HepG2 (cell line): ENCODE data around the gene CRYM. TPM values are rescaled to one million over a fixed set of nuclear protein-coding genes. Genes with fewer than 3 reads are reported as not detected.

Source experiments
- ATAC-seq: fragments of 200-7000 bp; cut with Tn5 transposase; 3 replicates; pipeline ENCODE4 v1.9.1; 2020; ENCODE audit warnings: mild to moderate bottlenecking, moderate library complexity
- BruUV-seq: library from RNA; stranded (reverse); fragments of 400-500 nt; replicated peaks from 2 replicates; lab custom pipeline; 2021; lab: Mats Ljungman, UMichigan
- CTCF ChIA-PET: fragments of 300-600 bp; formaldehyde crosslinking; extraction: SDS; loops from one replicate; lab custom pipeline; 2021; ENCODE audit warnings: low total read pairs, inconsistent platforms, low intra/inter-chr PET ratio; lab: Yijun Ruan, JAX
- POLR2A ChIA-PET: fragments of 350-600 bp; sonication (Branson Sonifier 250); formaldehyde crosslinking; loops from one replicate; lab custom pipeline; 2020; ENCODE audit warnings: antibody characterized with exemption, inconsistent platforms; lab: Yijun Ruan, JAX
- DNase-seq: peaks from one replicate; pipeline ENCODE4 v3.0.0-alpha.2; 2015; ENCODE audit warnings: low spot score
- FAIRE-seq: peaks from 3 replicates; lab custom pipeline; 2011; peaks lifted over from hg19 to GRCh38; lab: Jason Lieb, UNC
- H2AFZ ChIP-seq: one replicate; pipeline ENCODE4 v1.6.1; 2011; ENCODE audit warnings: low read length, inconsistent platforms
- H3K27ac ChIP-seq: fragments of 300-600 bp; 3 replicates; pipeline ENCODE4 v1.8.0; 2011; ENCODE audit warnings: mixed run types, mild to moderate bottlenecking, mixed read lengths, low read length, inconsistent platforms; ENCODE audit not compliant: insufficient read depth; ENCODE audit errors: extremely low read length
- H3K27me3 ChIP-seq, 2 experiments: fragments of 200-600 bp in 1 of 2; 2 replicates in 1 of 2; 3 replicates in 1 of 2; pipeline versions ENCODE4 v1.6.0 to v1.8.0; 2011; ENCODE audit warnings: low read length in 2 of 2, mild to moderate bottlenecking in 2 of 2, moderate library complexity in 2 of 2, inconsistent platforms in 1 of 2; ENCODE audit not compliant: insufficient read depth in 2 of 2, control insufficient read depth in 1 of 2
- H3K36me3 ChIP-seq, 2 experiments: fragments of 200-600 bp in 1 of 2; replicated peaks in 1 of 2; 2 replicates in 1 of 2; 3 replicates in 1 of 2; pipeline versions ENCODE4 v1.5.1 to v1.8.0; 2011; ENCODE audit warnings: low read length in 2 of 2, inconsistent platforms in 1 of 2; ENCODE audit not compliant: insufficient read depth in 2 of 2, control insufficient read depth in 1 of 2
- H3K4me1 ChIP-seq: 2 replicates; pipeline ENCODE4 v1.5.1; 2012; ENCODE audit warnings: low read length, inconsistent platforms; ENCODE audit not compliant: insufficient read depth
- H3K4me2 ChIP-seq: 2 replicates; pipeline ENCODE4 v1.6.0; 2011; ENCODE audit warnings: low read depth, low read length, inconsistent platforms
- H3K4me3 ChIP-seq, 3 experiments: fragments of 200-600 bp in 1 of 3; sonication (generic), shearing (Covaris generic) in 1 of 3; replicated peaks in 1 of 3; 2 replicates each; pipeline ENCODE4 v1.5.1; 2011 to 2016; ENCODE audit warnings: low read length in 3 of 3, inconsistent platforms in 2 of 3, low read depth in 2 of 3, mild to moderate bottlenecking in 2 of 3, control low read depth in 1 of 3, mixed read lengths in 1 of 3; ENCODE audit not compliant: insufficient read depth in 1 of 3
- H3K79me2 ChIP-seq: one replicate; pipeline ENCODE4 v1.6.1; 2011; ENCODE audit warnings: low read length, inconsistent platforms; ENCODE audit not compliant: insufficient read depth
- H3K9ac ChIP-seq: 2 replicates; pipeline ENCODE4 v1.6.0; 2011; ENCODE audit warnings: mild to moderate bottlenecking, low read depth, low read length, inconsistent platforms; ENCODE audit not compliant: insufficient read depth
- H3K9me3 ChIP-seq: 2 replicates; pipeline ENCODE4 v1.5.1; 2012; ENCODE audit warnings: mild to moderate bottlenecking, low read length
- H4K20me1 ChIP-seq: 2 replicates; pipeline ENCODE4 v1.6.0; 2011; ENCODE audit warnings: inconsistent platforms, mild to moderate bottlenecking, low read length, moderate library complexity; ENCODE audit not compliant: insufficient read depth
- FOXM1 ChIP-seq: sonication (generic); formaldehyde crosslinking; IDR thresholded peaks from 2 replicates; pipeline ENCODE4 v1.5.0; 2020; ENCODE audit warnings: missing genetic modification reagents
- GTF3A ChIP-seq: sonication (generic); formaldehyde crosslinking; conservative IDR thresholded peaks from 2 replicates; pipeline ENCODE4 v1.4.0; 2020; ENCODE audit warnings: mild to moderate bottlenecking, missing genetic modification reagents
- NCOR1 ChIP-seq: fragments of 200-600 bp; sonication (generic); IDR thresholded peaks from 2 replicates; pipeline ENCODE4 v1.7.0; 2017; ENCODE audit warnings: antibody characterized with exemption, low read length, borderline replicate concordance
- PHF5A ChIP-seq: IDR thresholded peaks from one replicate; pipeline ENCODE4 v1.6.1; 2018; ENCODE audit warnings: low read depth, missing genetic modification reagents; ENCODE audit not compliant: unreplicated experiment
- RBM39 ChIP-seq: fragments of 200-400 bp; formaldehyde crosslinking; IDR thresholded peaks from one replicate; pipeline ENCODE4 v1.6.1; 2018; ENCODE audit warnings: antibody characterized with exemption, mild to moderate bottlenecking, low read depth, low read length; ENCODE audit not compliant: poor library complexity, severe bottlenecking
- ZFP41 ChIP-seq: sonication (generic); formaldehyde crosslinking; IDR thresholded peaks from 2 replicates; pipeline ENCODE4 v1.4.0; 2020; ENCODE audit warnings: mild to moderate bottlenecking, missing genetic modification reagents, borderline replicate concordance
- ZNF317 ChIP-seq: sonication (generic); formaldehyde crosslinking; IDR thresholded peaks from 2 replicates; pipeline ENCODE4 v1.5.0; 2020; ENCODE audit warnings: mild to moderate bottlenecking, missing genetic modification reagents
- ZNF333 ChIP-seq: sonication (generic); formaldehyde crosslinking; IDR thresholded peaks from 2 replicates; pipeline ENCODE4 v1.4.0; 2020; ENCODE audit warnings: mild to moderate bottlenecking, missing genetic modification reagents, borderline replicate concordance
- ZNF761 ChIP-seq: sonication (generic); formaldehyde crosslinking; conservative IDR thresholded peaks from 2 replicates; pipeline ENCODE4 v1.4.0; 2020; ENCODE audit warnings: mild to moderate bottlenecking, missing genetic modification reagents
- WGBS: methylation state at CpG from one replicate; pipeline ENCODE4 v1.1.6; 2017; ENCODE audit warnings: low lambda C conversion rate; 5-methylcytosine and 5-hydroxymethylcytosine counted together
- in situ Hi-C: cut with HindIII; loops from 2 replicates; pipeline ENCODE4 v1.10.0; 2017; ENCODE audit warnings: low pct_unique_long_range_greater_than_20kb; ENCODE audit not compliant: extremely low pct_ligation_motif_present
- intact Hi-C: fragments of 100-400 bp; cut with micrococcal nuclease; formaldehyde crosslinking; loops from one replicate; pipeline ENCODE4 v1.10.0; 2022; ENCODE audit not compliant: unreplicated experiment
- polyA plus RNA-seq, 8 experiments: library from polyadenylated mRNA; depleted of rRNA in 3 of 8; stranded (reverse) in 7 of 8; unstranded in 1 of 8; fragments of >200 nt; fragmentation: Illumina TruSeq in 4 of 8; extraction: Trizol in 4 of 8; gene quantifications; 2 replicates each; pipeline versions ENCODE4 v1.2.1 to v1.2.3, GENCODE V29; 2011 to 2016; ENCODE audit warnings: low read depth in 4 of 8, missing spikeins in 1 of 8, mixed read lengths in 1 of 8; ENCODE audit not compliant: insufficient read depth in 1 of 8
- total RNA-seq, 5 experiments: library from RNA; depleted of rRNA; stranded (reverse); fragments of >200 nt; fragmentation: Illumina TruSeq; extraction: Trizol; gene quantifications; 2 replicates each; pipeline ENCODE4 v1.2.3, GENCODE V29; 2016; ENCODE audit warnings: low read depth in 1 of 5
- TF ChIP-seq, protein P1 (sequence below): sonication (generic); formaldehyde crosslinking; IDR thresholded peaks from 2 replicates; pipeline ENCODE4 v1.4.0; 2020; ENCODE audit warnings: mild to moderate bottlenecking, missing genetic modification reagents
- TF ChIP-seq, protein P2 (sequence below): sonication (generic); formaldehyde crosslinking; IDR thresholded peaks from 2 replicates; pipeline ENCODE4 v1.5.0; 2020; ENCODE audit warnings: missing genetic modification reagents
- TF ChIP-seq, protein P3 (sequence below): sonication (generic); formaldehyde crosslinking; IDR thresholded peaks from 2 replicates; pipeline ENCODE4 v1.4.0; 2020; ENCODE audit warnings: missing genetic modification reagents
- TF ChIP-seq, protein P4 (sequence below): sonication (generic); formaldehyde crosslinking; IDR thresholded peaks from 2 replicates; pipeline ENCODE4 v1.5.0; 2020; ENCODE audit warnings: mild to moderate bottlenecking, missing genetic modification reagents

CRYM gene
- total and polyA plus RNA-seq, 2 of the 13 experiments (the other 11 are each of a cell fraction or from before 2014, with no cell fraction given) = 1.9 to 2.2 TPM

DNA sequence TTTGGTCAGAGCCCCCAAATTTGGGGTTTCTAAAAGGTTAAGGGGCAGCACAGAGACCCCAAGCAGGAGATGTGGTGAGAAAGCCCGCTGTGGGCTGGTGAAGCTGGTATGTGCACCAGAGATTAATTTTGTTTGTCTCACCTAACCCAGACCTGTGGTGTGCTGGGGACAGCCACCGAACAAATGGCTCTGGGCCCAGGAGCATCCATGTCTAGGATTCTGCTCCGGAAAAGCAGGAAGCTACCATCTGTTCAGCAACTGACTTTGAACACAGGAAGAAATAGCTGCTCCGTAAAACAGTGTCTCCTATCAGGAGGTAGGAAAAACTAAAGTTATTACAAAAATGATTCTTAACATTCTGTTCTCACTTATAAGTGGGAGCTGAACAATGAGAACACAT is 64.0 kb downstream of the CRYM start:
- intact Hi-C loops (no loop called here), in situ Hi-C loops (no loop called here)
- WGBS = 52% methylated on average over 4 of the region's 4 CpGs
- H3K36me3 ChIP-seq = no peaks in the 10 kb centered on the region
- no peaks in the 10 kb centered on the region for H4K20me1 ChIP-seq
- no peaks in the 10 kb centered on the region for H3K79me2 ChIP-seq
- H3K9me3 ChIP-seq = no peaks in the 10 kb centered on the region
- FAIRE-seq = no peak
- DNase-seq = no peak
- no peak overlapping the region for H3K27ac ChIP-seq
- no TSS peak for BruUV-seq
- TF ChIP-seq, protein P1, sequence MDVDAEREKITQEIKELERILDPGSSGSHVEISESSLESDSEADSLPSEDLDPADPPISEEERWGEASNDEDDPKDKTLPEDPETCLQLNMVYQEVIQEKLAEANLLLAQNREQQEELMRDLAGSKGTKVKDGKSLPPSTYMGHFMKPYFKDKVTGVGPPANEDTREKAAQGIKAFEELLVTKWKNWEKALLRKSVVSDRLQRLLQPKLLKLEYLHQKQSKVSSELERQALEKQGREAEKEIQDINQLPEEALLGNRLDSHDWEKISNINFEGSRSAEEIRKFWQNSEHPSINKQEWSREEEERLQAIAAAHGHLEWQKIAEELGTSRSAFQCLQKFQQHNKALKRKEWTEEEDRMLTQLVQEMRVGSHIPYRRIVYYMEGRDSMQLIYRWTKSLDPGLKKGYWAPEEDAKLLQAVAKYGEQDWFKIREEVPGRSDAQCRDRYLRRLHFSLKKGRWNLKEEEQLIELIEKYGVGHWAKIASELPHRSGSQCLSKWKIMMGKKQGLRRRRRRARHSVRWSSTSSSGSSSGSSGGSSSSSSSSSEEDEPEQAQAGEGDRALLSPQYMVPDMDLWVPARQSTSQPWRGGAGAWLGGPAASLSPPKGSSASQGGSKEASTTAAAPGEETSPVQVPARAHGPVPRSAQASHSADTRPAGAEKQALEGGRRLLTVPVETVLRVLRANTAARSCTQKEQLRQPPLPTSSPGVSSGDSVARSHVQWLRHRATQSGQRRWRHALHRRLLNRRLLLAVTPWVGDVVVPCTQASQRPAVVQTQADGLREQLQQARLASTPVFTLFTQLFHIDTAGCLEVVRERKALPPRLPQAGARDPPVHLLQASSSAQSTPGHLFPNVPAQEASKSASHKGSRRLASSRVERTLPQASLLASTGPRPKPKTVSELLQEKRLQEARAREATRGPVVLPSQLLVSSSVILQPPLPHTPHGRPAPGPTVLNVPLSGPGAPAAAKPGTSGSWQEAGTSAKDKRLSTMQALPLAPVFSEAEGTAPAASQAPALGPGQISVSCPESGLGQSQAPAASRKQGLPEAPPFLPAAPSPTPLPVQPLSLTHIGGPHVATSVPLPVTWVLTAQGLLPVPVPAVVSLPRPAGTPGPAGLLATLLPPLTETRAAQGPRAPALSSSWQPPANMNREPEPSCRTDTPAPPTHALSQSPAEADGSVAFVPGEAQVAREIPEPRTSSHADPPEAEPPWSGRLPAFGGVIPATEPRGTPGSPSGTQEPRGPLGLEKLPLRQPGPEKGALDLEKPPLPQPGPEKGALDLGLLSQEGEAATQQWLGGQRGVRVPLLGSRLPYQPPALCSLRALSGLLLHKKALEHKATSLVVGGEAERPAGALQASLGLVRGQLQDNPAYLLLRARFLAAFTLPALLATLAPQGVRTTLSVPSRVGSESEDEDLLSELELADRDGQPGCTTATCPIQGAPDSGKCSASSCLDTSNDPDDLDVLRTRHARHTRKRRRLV (CRISPR knock-in tag) = no peak
- TF ChIP-seq RBM39 = no peak
- no peak for TF ChIP-seq PHF5A
- TF ChIP-seq, protein P2, sequence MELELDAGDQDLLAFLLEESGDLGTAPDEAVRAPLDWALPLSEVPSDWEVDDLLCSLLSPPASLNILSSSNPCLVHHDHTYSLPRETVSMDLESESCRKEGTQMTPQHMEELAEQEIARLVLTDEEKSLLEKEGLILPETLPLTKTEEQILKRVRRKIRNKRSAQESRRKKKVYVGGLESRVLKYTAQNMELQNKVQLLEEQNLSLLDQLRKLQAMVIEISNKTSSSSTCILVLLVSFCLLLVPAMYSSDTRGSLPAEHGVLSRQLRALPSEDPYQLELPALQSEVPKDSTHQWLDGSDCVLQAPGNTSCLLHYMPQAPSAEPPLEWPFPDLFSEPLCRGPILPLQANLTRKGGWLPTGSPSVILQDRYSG (CRISPR knock-in tag) = no peak
- no peak for TF ChIP-seq GTF3A
- TF ChIP-seq ZNF333 (CRISPR knock-in tag) = no peak
- TF ChIP-seq FOXM1 (CRISPR knock-in tag) = no peak
- no peak for TF ChIP-seq ZNF761 (CRISPR knock-in tag)
- TF ChIP-seq NCOR1 = no peak
- TF ChIP-seq, protein P3, sequence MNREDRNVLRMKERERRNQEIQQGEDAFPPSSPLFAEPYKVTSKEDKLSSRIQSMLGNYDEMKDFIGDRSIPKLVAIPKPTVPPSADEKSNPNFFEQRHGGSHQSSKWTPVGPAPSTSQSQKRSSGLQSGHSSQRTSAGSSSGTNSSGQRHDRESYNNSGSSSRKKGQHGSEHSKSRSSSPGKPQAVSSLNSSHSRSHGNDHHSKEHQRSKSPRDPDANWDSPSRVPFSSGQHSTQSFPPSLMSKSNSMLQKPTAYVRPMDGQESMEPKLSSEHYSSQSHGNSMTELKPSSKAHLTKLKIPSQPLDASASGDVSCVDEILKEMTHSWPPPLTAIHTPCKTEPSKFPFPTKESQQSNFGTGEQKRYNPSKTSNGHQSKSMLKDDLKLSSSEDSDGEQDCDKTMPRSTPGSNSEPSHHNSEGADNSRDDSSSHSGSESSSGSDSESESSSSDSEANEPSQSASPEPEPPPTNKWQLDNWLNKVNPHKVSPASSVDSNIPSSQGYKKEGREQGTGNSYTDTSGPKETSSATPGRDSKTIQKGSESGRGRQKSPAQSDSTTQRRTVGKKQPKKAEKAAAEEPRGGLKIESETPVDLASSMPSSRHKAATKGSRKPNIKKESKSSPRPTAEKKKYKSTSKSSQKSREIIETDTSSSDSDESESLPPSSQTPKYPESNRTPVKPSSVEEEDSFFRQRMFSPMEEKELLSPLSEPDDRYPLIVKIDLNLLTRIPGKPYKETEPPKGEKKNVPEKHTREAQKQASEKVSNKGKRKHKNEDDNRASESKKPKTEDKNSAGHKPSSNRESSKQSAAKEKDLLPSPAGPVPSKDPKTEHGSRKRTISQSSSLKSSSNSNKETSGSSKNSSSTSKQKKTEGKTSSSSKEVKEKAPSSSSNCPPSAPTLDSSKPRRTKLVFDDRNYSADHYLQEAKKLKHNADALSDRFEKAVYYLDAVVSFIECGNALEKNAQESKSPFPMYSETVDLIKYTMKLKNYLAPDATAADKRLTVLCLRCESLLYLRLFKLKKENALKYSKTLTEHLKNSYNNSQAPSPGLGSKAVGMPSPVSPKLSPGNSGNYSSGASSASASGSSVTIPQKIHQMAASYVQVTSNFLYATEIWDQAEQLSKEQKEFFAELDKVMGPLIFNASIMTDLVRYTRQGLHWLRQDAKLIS (CRISPR knock-in tag) = no peak
- TF ChIP-seq, protein P4, sequence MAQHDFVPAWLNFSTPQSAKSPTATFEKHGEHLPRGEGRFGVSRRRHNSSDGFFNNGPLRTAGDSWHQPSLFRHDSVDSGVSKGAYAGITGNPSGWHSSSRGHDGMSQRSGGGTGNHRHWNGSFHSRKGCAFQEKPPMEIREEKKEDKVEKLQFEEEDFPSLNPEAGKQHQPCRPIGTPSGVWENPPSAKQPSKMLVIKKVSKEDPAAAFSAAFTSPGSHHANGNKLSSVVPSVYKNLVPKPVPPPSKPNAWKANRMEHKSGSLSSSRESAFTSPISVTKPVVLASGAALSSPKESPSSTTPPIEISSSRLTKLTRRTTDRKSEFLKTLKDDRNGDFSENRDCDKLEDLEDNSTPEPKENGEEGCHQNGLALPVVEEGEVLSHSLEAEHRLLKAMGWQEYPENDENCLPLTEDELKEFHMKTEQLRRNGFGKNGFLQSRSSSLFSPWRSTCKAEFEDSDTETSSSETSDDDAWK = no peak
- TF ChIP-seq ZNF317 (CRISPR knock-in tag) = no peak
- no peak for TF ChIP-seq ZFP41 (CRISPR knock-in tag)
- H3K27me3 ChIP-seq = peaks cover 0 to 7% of the 10 kb centered on the region in 2 experiments; a peak in 3 of 5 replicates
- H3K4me2 ChIP-seq = no peak overlapping the region
- ChIA-PET POLR2A (no interaction called here), CTCF (no interaction called here)
- no peak overlapping the region for H3K9ac ChIP-seq
- no peak overlapping the region for H2AFZ ChIP-seq
- H3K4me3 ChIP-seq = no peak overlapping the region
- peaks cover 11% of the 10 kb centered on the region for H3K4me1 ChIP-seq
- ATAC-seq = no peak
